Right hindlimb (tissue), 1 donor: Measurements from ENCODE around the gene CCNH.

Experiments used
- DNase-seq: peaks from one replicate; pipeline ENCODE4 v3.0.0-alpha.2; 2018

CCNH gene

GRCh38 chr5:87401626-87402025 lies 11.1 kb downstream of the CCNH start:
- DNase-seq: no peak

GRCh38 chr5:87400305-87400899 lies 12.3 kb downstream of the CCNH start:
- DNase-seq: no peak

GRCh38 chr5:87399720-87400119 lies 13.0 kb downstream of the CCNH start:
- no peak for DNase-seq

GRCh38 chr5:87398981-87399614 lies 13.6 kb downstream of the CCNH start:
- no peak for DNase-seq

DNA sequence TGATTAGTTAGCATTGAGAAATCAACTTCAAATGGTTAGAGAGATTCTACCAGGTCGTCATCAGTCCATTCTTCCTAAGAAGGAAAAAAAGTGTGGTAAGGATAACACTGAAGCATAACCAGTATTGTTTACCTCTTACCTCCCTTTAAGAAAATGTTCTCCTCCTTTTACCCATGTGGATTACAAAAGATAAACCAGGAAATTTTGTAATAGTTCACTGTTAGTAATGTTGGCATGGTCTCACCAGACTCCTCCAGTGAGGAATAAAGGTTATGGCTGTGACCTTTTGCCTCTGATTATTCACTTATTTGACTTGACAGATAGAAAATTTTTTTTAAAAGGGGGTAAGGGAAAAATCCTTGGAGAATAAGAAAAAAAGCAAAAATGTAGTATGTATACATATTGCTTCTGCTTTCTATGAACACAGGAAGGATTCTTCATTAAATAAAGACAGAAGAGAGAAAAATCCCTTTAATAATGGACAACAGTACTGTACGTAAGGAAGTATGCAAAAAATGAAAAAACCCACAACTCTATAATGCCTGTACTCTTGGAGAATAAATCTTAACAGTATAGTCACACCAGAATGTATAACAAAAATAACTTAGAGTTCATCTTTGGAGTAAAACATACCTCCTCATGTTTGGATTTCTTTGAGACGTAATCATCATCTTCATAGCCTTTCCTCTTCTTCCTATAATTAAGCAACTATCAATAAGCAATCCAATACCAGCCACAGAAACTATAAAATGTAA lies 18.1 kb downstream of the CCNH start:
- DNase-seq: no peak

- DNase-seq: no peak
Observed at GRCh38 chr5:87393331-87393730, 19.4 kb downstream of the CCNH start.

- DNase-seq: no peak
Observed at GRCh38 chr5:87392801-87393200, 19.9 kb downstream of the CCNH start.

DNA sequence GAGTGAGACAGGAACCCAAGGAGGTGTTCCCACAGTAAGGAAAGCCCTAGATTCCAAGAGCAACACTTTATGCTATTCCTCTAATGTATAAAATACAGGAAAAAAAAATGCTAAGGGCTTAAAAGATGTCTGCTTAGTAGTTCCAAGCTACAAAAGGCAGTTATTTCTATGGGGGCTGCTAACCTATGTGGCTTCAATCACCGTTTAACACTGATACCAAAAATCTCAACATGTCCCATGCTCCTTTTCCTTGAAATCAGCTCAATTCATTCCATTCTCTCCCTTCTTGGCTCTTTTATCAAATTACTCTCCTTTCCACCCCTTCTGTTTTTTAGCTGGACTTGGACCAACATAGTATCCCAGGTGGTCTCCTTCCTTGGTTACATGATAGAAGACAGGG lies 20.6 kb downstream of the CCNH start:
- DNase-seq: no peak

- DNase-seq: no peak
Observed at GRCh38 chr5:87390576-87391199, 22.0 kb downstream of the CCNH start.

- DNase-seq: no peak
Observed at GRCh38 chr5:87390075-87390474, 22.7 kb downstream of the CCNH start.

DNA sequence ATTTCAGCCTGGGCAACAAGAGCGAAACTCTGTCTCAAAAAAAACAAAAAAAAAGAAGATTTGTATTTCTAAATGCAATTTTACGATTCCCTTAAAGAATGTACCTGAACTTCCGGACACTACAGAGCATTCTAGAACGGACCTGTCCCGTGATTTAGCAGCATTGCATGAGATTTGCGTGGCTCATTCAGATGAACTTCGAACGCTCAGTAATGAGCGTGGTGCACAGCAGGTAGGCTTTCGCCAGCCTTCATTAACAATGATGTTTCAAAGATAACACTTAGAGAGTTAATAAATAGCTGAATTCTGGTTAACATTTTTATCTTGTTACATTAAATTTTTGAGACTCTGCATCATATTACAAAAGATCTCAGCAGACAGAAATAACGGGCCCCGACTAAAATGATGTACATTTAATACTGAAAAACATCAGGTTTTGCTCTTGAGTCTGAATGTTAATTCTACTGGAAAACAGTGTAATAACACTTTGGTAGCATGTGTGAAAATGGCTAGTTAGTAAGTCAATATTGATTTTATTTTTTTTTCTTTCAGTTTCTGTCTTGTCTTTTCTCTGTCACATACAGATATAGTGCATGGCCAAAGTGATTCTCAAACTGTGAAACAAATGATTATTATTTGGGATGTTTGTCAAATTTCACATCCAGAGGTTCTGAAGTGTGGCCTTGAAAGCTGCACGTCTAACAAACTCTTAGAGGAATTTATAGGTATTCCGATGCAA lies 23.3 kb downstream of the CCNH start:
- DNase-seq: no peak

- no peak for DNase-seq
Observed at GRCh38 chr5:87388129-87388528, 24.6 kb downstream of the CCNH start.

DNA sequence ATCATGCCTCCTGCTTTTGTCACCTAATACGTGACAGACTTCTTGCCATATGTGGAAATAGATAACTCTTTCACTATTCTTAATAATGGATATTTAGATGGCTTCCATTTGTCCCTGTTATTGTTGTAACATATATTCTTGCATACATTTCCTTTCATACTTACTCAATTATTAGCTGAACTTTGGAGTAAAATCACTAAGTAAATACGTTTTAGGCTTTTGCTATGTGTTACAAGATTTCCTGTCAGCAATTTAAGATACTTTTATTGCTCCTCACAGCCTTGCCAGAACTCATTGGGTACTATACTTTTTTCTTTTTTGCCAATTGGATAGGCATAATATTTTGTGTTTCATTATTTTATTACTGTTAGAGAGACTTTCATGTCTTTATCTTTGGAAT lies 26.9 kb downstream of the CCNH start:
- DNase-seq: no peak

DNA sequence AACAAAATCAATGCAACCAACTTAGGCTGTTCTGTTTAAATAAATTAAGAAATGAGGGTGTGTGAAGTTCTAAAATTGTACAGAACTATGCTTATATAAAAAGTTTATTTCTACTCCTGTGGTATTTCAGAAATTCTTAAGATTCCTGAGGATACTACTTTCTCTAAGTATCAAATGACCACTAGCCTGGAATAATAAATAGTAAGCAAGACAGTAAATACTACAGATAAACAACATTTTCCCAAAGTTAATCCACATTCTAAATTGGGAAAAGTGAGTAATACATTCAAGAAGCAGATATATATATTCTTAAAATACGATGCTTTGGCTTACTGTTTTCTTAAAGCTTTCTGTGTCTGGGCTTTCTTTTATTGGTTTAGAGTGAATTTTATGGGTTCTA lies 29.5 kb downstream of the CCNH start:
- no peak for DNase-seq

DNA sequence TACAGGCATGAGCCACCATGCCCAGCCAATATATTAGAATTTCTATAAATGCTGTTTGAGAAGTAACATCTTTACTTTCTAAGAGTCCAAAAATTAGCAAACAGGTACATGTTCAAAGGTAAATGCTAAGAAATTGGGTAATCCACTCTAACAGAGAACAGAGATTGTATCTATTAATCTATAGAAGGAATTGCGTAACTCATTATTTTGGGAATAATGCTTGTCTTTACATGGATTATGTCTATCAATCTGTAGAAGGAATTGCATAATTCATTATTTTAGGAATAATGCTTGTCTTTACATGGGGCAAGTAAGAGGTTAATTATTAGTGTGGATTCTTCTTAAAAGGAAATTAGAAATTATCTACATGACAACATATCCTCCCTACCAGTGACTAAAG lies 30.5 kb downstream of the CCNH start:
- DNase-seq: no peak

DNA sequence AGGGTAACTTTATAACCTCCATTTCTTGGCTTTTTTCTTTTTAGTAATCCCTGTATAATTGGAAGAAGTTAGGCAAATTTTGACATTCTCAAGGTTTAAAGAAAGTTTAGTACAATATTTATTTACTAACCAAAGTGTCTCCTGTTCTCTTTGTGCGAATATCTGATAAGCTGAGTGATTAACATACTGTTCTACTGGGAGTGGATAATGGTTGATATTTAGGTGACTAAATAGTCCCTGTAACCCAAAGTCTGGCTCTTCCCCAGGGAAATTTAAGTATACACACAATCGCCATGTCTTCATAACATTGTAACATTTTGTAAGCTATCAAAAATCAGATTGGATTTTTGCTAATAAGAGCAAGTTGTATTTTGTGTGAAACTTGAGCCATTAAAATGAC lies 40.0 kb downstream of the CCNH start:
- no peak for DNase-seq

DNA sequence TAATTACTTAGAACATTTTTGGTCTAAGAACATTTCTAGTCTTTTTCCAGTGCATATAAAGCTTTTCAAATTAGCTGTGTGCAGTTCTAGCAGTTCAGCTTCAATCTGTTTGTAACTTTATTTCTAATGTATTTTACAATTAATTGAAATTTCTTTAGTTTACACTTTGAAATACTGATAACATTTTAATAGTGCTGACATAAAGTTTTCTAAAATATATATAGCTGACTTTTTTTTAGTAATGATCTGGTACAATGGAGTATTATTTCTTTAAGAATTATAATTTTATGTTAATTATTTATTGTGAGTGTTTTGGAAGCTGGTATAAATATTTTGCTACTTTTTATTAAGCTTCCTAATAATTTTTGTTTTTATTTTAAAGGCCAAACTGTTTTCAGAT lies 43.3 kb downstream of the CCNH start:
- no peak for DNase-seq

DNA sequence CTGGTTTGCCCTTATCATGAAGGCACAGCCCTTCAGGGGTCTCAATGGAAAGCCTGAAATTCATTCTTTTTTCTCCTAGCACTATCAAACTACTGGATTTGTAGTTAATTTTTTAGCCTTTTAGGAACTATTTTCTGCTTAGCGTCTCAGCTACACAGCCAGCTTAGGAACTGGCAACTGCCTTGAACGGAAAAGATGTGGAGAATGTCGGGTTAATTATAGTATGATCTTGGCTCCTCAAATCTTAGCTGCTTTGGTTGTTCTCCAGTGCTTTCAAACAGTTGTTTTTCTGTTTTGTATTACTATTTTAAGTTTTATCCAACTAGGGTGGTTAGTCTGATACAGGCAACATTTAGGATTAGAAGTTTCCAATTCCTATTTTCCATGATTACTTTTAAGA lies 44.1 kb downstream of the CCNH start:
- no peak for DNase-seq

DNA sequence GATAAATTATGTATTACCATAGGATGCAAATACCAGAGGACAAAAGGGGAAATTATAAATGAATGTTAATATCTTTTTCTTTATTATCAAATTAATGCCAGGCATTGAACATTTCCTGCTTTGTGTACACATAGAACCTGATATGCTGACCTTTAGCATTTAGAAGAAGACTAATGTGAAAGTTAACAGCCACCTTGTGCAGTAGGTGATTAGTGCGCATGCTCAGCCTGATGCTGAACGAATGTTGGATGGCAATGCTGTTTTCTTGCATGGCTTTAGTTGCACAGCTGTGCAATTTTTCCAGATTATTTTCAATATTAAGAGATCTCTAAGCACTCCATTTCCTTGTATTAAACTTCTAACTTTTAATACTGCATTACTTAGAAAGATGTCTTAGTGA lies 45.5 kb downstream of the CCNH start:
- no peak for DNase-seq

- DNase-seq: no peak
Observed at GRCh38 chr5:87361536-87362213, 51.1 kb downstream of the CCNH start.

DNA sequence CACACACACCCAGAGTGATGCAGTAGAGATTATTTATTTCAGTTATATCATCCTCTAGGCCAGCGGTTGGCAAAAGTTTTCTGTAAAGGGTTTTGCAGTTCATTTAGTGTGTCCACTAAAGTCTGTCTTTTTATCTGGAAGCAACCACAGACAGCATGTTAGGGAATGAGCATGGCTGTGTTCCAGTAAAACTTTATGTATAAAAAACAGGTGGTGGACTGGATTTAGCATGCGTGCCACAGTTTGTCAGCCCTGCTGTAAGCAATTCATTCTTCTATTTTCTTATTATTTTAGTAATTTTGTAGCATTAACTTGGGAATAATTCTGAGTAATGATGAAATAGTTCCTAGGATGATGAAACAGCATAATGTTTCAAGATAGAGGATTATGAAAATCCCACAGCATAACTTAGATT lies 51.7 kb downstream of the CCNH start:
- no peak for DNase-seq

DNA sequence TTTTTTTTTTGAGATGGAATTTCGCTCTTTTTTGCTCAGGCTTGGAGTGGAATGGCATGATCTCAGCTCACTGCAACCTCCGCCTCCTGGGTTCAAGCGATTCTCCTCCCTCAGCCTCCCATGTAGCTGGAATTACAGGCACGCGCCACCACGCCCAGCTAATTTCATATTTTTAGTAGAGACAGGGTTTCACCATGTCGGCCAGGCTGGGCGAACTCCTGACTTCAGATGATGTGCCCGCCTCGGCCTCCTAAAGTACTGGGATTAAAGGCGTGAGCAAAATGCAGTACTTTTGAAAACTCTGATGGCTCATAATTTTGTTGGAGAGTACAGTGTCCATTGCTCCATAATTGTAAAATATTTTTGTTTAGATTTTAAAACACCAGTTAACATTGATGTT lies 52.6 kb downstream of the CCNH start:
- DNase-seq: no peak

DNA sequence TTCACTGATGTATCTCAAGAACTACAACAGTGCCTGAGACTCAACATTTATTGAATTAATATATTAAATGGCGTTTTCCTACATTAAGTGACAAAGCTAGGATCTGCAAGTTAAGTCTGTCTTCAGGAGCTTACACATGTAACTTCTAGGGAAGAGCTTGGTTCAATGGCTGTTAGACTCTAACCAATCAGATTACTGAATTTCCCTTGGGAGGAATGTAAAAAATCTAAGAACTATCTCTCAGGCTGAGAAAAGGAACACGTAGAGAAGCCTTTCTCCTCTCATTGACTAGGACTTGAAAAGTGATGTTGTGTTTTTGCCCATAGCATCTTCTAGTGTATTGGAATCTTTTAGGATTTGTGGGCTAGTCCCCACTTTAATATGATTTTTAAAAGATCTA lies 53.6 kb downstream of the CCNH start:
- no peak for DNase-seq
